ENCODE measurements around the gene SRGAP1.
"Not testable (repeated sequence)": the region's sequence is repeated elsewhere in the genome, so short reads cannot be mapped to it uniquely, and the experiment has no call there.

- TF ChIP-seq, protein P1, sequence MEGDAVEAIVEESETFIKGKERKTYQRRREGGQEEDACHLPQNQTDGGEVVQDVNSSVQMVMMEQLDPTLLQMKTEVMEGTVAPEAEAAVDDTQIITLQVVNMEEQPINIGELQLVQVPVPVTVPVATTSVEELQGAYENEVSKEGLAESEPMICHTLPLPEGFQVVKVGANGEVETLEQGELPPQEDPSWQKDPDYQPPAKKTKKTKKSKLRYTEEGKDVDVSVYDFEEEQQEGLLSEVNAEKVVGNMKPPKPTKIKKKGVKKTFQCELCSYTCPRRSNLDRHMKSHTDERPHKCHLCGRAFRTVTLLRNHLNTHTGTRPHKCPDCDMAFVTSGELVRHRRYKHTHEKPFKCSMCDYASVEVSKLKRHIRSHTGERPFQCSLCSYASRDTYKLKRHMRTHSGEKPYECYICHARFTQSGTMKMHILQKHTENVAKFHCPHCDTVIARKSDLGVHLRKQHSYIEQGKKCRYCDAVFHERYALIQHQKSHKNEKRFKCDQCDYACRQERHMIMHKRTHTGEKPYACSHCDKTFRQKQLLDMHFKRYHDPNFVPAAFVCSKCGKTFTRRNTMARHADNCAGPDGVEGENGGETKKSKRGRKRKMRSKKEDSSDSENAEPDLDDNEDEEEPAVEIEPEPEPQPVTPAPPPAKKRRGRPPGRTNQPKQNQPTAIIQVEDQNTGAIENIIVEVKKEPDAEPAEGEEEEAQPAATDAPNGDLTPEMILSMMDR (IDR thresholded peaks at IDR 0.05): not testable (repeated sequence)
- TF ChIP-seq EP300, POLR2AphosphoS5, POLR2A (IDR thresholded peaks at IDR 0.05): not testable (repeated sequence)
These were observed 288.2 kb downstream of the SRGAP1 start for GRCh38 chr12:64132672-64133071.

Data from gastroesophageal sphincter (tissue), 3 donors.